ENCODE measurements around the gene CHPT1. TPM values are rescaled to one million over a fixed set of nuclear protein-coding genes. Genes with fewer than 3 reads are reported as not detected.
"Not testable (repeated sequence)": the region's sequence is repeated elsewhere in the genome, so short reads cannot be mapped to it uniquely, and the experiment has no call there.

CHPT1 gene
- polyA plus RNA-seq, 3 donors = 32.5 to 48.0 (median 41.5) TPM

DNA sequence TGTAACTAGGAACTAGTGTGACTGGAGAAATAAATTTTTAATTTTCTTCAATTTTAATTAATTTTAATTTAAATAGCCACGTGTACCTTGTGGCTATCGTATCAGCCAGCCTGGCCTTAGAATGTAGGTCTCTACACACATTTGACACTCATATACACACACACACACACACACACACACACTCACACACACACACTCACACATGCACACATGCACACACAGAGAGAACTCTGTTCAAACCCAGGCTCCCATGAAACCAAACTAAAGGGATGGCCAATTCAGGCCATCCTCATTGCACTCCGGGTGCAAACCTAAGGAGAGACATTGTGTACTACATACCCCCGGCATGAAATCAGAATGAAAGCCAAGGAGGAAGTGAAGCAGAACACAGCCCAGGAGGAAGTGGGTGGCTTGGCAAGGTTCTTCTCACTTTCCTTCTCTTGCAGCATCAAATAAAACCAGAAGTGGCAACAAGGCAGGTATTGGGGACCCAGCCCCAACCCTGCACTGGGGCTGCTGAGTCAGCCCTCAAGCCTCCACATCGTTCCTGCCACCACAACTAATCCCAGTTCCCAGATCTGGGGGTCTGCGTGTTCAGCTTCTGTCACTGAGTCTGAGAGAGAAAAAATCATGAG, 26.2 kb upstream of the CHPT1 start:
- no peak for DNase-seq (ENCODE audit: extremely low read depth in 1 of 11, low read depth in 9 of 11, low spot score in 4 of 11)

GRCh38 chr12:101671833-101672232, 25.6 kb upstream of the CHPT1 start:
- no peak for DNase-seq (ENCODE audit: extremely low read depth in 1 of 11, low read depth in 9 of 11, low spot score in 4 of 11)

DNA sequence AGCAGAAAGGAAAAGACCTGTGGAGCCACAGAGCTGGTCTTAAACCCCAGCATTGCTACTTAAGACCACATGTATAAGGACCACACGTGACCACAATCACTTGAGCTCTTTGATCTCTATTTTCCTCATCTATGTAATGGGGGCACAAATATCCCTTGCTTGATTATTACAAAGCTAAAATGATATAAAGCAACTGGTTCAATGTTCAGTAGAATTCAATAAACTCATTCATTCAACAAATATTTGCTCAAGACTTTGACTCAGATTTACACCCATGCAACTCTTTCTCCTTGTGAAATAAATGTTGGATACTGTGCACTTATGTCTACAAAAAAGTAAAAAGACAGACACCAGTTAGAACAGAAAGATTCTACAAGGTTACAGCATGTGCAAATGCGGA, 21.9 kb upstream of the CHPT1 start:
- no peak for DNase-seq (ENCODE audit: extremely low read depth in 1 of 11, low read depth in 9 of 11, low spot score in 4 of 11)

- DNase-seq (ENCODE audit: extremely low read depth in 1 of 11, low read depth in 9 of 11, low spot score in 4 of 11) = not testable (repeated sequence)
Measured at GRCh38 chr12:101676497-101676896, 20.9 kb upstream of the CHPT1 start.

DNA sequence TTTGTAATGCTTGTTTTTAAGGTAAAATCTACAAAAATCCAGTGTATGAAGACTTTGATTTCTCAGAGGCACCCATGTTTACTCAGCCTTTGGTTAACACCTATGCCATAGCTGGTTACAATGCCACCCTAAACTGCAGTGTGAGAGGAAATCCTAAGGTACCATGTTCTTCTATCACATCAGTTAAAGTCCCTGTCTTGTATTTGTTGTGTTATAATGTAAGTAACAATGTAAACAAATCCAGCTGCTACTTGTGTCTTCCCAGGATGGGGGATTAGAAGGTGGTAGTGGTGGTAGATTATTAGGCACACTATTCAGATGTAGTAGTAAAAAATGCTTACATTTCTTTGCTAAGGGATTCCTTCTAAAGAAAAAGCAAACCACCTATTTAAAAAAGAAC, 19.4 kb upstream of the CHPT1 start:
- no peak for DNase-seq (ENCODE audit: extremely low read depth in 1 of 11, low read depth in 9 of 11, low spot score in 4 of 11)

DNA sequence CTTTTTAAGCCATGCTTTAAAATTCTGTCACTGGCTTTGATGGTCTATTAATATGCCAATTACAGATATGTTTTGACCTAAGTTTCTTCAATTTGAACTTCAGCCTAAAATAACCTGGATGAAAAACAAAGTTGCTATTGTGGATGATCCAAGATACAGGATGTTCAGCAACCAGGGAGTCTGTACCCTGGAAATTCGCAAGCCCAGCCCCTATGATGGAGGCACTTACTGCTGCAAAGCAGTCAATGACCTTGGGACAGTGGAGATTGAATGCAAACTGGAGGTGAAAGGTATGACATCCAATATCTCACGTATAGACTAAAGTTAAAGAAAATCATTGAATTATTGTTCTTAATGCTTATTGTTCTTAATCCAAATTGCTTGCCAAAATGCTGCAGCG, 17.2 kb upstream of the CHPT1 start:
- no peak for DNase-seq (ENCODE audit: extremely low read depth in 1 of 11, low read depth in 9 of 11, low spot score in 4 of 11)

DNA sequence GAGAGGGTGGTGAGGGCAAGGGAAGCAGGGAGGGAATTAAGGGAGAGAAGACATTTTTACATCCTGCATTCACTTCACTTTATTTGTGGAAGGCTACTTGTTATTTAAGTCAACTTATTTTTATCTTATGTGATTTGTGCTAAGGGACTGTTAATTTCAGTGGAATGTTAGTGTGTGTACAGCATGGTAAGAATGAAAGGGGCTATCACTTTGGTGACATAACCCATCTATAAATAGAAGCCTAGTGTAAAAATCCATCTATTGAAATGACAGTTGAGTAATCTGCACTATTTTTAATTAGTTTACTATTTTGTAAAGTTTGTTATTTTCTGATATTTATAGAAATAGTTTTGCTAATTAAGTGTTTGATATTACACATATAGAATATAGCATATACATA, 16.8 kb upstream of the CHPT1 start:
- no peak for DNase-seq (ENCODE audit: extremely low read depth in 1 of 11, low read depth in 9 of 11, low spot score in 4 of 11)

DNA sequence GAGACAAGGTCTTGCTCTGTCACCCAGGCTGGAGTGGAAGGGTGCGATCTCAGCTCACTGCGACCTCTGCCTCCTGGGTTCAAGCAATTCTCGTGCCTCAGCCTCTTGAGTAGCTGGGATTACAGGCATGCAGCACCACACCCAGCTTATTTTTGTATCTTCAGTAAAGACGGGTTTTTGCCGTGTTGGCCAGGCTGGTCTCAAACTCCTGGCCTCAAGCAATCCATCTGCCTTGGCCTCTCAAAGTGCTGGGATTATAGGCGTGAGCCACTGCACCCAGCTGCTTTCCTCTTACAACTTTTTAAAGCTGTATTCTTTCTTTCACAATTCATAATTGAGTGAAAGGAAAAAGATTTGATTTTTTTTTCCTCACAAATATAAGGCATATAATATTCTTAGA, 15.8 kb upstream of the CHPT1 start:
- DNase-seq (ENCODE audit: extremely low read depth in 1 of 11, low read depth in 9 of 11, low spot score in 4 of 11) = not testable (repeated sequence)

DNA sequence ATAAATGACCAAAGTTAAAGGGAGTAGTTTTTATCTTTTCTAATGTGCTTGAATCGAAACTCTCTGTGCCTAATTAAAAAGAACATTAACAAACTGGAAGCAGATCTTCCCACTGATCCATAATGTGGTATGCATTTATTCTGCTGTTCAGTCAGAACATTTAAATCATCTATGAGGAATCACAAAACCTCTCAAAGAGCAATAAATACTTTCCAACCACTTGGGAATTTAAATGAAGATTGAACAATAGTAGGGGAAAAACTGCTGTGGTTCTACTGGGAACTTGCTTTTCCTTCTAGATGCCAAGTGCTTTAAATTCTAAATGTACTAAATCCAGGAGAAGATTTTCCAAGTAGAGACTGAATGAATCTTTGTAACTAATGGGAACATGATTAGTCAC, 12.3 kb upstream of the CHPT1 start:
- DNase-seq (ENCODE audit: extremely low read depth in 1 of 11, low read depth in 9 of 11, low spot score in 4 of 11) = no peak

DNA sequence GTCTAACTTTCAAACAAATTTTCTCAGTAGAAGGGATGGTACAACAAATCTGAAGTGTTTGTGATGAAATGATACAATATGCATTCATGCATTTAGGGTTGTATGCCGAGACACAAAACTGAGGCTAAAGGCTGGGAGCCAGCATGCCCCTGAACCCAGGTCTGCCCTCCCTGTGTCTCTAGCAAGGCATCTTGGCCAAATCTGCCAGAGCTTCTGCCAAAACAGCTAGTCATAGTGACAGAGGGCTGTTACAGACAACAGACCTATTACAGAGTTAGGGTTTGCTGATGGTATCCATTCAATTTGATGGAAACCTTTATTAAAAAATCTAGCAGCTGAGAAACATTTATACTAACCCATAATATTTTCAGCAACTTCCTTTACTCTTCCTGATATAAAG, 11.3 kb upstream of the CHPT1 start:
- DNase-seq (ENCODE audit: extremely low read depth in 1 of 11, low read depth in 9 of 11, low spot score in 4 of 11) = no peak

- DNase-seq (ENCODE audit: extremely low read depth in 1 of 11, low read depth in 9 of 11, low spot score in 4 of 11) = no peak
Measured at GRCh38 chr12:101690544-101691098, 6.8 kb upstream of the CHPT1 start.

GRCh38 chr12:101691503-101692096, 5.8 kb upstream of the CHPT1 start:
- no peak for DNase-seq (ENCODE audit: extremely low read depth in 1 of 11, low read depth in 9 of 11, low spot score in 4 of 11)

DNA sequence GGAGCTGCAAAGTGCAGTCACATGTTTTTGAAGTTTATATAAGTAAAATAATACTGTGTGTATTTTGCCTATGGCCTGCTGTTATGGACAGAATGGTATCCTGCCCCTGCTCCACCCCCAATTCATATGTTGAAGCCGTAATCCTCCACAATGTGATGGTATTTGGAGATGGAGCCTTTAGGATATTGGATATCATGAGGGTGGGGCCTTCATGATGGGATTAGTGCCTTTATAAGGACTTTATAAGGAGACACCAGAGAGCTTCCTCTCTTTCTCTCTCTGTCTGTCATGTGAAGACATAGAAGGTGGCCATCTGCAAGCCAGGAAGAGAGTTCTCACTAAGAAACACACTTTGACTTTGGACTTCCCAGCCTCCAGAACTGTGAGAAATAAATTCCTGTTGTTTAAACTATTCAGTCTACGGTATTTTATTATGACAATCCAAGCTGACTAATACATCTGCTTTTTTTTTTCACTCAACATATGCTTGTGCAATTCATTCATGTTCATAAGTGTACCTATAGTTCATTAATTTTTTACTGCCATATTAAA, 3.1 kb upstream of the CHPT1 start:
- no peak for DNase-seq (ENCODE audit: extremely low read depth in 1 of 11, low read depth in 9 of 11, low spot score in 4 of 11)

GRCh38 chr12:101694986-101695385, 2.5 kb upstream of the CHPT1 start:
- no peak for DNase-seq (ENCODE audit: extremely low read depth in 1 of 11, low read depth in 9 of 11, low spot score in 4 of 11)

DNA sequence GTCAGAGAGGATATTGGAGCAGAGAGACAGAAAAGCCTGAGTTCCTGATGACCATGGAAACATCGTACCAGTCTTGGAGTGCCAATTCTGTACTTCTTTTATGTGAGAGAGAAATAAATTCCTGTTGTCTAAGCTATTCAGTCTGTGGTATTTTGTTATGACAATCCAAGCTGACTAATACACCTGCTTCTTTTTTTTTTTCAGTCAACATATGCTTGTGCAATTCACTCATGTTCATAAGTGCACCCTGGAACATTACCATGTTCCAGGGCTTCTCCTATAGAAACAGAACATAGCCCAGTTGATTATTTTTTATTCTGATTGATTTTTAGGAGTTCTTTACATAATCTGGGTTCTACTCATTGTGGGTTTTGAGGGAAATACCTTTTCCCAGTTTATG, 1.7 kb upstream of the CHPT1 start:
- DNase-seq (ENCODE audit: extremely low read depth in 1 of 11, low read depth in 9 of 11, low spot score in 4 of 11) = no peak

- DNase-seq (ENCODE audit: extremely low read depth in 1 of 11, low read depth in 9 of 11, low spot score in 4 of 11) = no peak
Measured at GRCh38 chr12:101696251-101697196, 916 bp upstream of the CHPT1 start.

DNA sequence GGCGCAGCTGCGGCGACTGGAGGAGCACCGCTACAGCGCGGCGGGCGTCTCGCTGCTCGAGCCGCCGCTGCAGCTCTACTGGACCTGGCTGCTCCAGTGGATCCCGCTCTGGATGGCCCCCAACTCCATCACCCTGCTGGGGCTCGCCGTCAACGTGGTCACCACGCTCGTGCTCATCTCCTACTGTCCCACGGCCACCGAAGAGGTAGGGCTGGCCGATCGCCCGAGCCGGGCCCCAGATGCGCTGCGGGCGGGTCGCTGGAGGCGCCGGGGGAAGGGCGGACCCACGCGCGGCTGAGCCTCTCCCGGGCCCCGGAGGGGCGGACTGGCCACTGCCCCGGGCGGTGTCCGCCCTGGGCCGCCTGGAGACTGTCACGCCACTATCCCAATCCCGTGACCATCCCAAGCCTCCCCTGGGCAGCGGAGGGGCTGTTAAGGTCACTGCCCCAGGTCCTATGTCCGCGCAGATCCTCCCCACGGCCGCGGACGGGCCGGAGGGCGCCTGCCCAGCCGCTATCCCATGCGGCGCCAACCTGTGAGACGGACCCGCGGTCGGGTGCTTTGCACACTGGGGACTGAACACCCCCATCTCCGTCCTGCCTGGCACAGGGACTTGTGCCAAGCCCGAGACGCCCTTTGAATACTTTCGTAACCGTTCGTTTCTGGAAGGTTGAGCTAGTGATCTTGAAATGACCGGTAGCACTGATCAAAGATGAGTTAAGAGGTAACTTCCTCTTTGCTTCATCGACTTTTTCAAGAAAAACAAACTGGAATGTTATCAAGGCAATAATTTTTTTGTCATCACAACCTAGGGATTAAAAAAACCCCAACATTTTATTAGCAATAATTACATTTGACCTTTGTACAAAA, 725 bp downstream of the CHPT1 start:
- DNase-seq (ENCODE audit: extremely low read depth in 1 of 11, low read depth in 9 of 11, low spot score in 4 of 11) = peak in 7 of 11 donors; percentile 6 to 33 (median 27)

- DNase-seq (ENCODE audit: extremely low read depth in 1 of 11, low read depth in 9 of 11, low spot score in 4 of 11) = peak in 2 of 11 donors; percentile 4 to 5
Measured at GRCh38 chr12:101698800-101699347, 1.4 kb downstream of the CHPT1 start.
